OCI-LY3 (cell line): ENCODE data around the gene CEP44.

Source experiments
- CTCF ChIP-seq: fragments of 200-600, 300-600 bp; sonication (generic); IDR thresholded peaks from 2 replicates; pipeline ENCODE4 v1.5.1; 2014; ENCODE audit warnings: antibody characterized with exemption, low read length, low read depth
- EZH2phosphoT487 ChIP-seq: fragments of 200-600 bp; shearing (Covaris generic); IDR thresholded peaks from 2 replicates; pipeline ENCODE4 v1.6.1; 2018; ENCODE audit warnings: antibody characterized with exemption, mixed run types, low read depth

DNA sequence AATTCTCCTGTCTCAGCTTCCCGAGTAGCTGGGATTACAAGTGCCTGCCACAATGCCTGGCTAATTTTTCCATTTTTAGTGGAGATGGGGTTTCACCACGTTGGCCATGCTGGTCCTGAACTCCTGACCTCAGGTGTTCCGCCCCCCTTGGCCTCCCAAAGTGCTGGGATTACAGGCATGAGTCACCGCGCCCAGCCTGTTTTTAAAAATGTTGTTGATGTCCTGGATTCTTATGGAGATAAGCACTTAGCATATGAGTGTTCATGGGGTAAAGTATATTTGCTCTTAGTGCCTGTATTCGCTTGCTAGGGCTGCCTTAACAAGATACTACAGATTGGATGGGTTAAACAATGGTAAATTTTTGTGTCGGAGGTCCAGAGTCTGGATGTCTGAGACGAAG, 91.7 kb downstream of the CEP44 start:
- no peak for TF ChIP-seq CTCF
- no peak for TF ChIP-seq EZH2phosphoT487
